Right lobe of liver (tissue), 4 donors: ENCODE measurements around the gene TFF3.

Experiments
- CTCF ChIP-seq, 4 donors: fragments of 200-600 bp in 3 of 4; fragments of 450-650 bp in 1 of 4; IDR thresholded peaks; one replicate each; pipeline versions ENCODE4 v1.5.1 to v1.8.0; 2016 to 2022; ENCODE audit warnings: antibody characterized with exemption in 4 of 4, mild to moderate bottlenecking in 2 of 4
- POLR2A ChIP-seq: fragments of 450-650 bp; IDR thresholded peaks from one replicate; pipeline ENCODE4 v1.6.1; 2017; ENCODE audit warnings: antibody characterized with exemption, mild to moderate bottlenecking
- donor health status: DM: no; HTN: no; CAD: no.
- donor health status: DM: no; HTN: no; CAD: no.
- donor health status: DM: no; HTN: yes; CAD: no.

GRCh38 chr21:42319851-42320572, 4.8 kb upstream of the TFF3 start:
- no peak for TF ChIP-seq CTCF (IDR thresholded peaks at IDR 0.05)
- no peak for TF ChIP-seq POLR2A
